ENCODE data around the gene KLHL15.
"Not testable (repeated sequence)": the region's sequence is repeated elsewhere in the genome, so short reads cannot be mapped to it uniquely, and the experiment has no call there.

The KLHL15 gene

DNA sequence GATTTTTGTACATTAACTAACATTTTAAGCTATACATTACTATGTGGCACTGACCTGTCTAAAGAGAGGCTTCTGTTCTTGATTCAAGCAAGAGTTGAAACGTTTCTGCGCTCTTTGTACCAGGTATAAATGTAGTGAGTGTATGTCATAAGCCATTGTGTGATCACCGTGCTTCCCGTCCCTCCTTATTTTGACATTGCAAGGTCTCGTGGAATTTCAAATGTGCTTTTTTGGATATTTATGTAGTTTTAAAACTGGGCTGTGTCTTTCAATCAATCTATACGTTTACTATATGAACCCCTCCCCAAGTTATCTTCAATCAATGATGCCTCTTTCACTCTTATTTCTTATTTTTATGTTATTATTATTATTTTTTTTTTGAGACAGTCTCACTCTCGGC is at the start of gene KLHL15:
KLHL15 (minus strand) TSS at position 101 of the 400 bp plus-strand sequence. CDS start 20,493 bp downstream, outside the sequence.
- DNase-seq = no peak

DNA sequence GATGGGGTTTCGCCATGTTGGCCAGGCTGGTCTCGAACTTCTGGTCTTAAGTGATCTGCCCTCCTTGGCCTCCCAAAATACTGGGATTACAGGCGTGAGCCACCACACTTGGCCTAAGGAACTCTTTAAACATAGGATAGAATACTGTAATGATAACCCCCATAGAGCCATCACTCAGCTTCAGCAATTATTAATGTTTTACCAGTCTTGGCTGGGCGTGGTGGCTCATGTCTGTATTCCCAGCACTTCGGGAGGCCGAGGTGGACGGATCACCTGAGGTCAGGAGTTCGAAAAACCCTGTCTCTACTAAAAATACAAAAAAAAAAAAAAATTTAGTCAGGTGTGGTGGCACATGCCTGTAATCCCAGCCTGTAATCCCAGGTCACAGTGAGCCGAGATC is 42.9 kb upstream of the KLHL15 start:
- DNase-seq = no peak

GRCh38 chrX:24063488-24063887 is 36.5 kb upstream of the KLHL15 start:
- no peak for DNase-seq

- no peak for DNase-seq
Measured at GRCh38 chrX:24055043-24055356, 28.0 kb upstream of the KLHL15 start.

DNA sequence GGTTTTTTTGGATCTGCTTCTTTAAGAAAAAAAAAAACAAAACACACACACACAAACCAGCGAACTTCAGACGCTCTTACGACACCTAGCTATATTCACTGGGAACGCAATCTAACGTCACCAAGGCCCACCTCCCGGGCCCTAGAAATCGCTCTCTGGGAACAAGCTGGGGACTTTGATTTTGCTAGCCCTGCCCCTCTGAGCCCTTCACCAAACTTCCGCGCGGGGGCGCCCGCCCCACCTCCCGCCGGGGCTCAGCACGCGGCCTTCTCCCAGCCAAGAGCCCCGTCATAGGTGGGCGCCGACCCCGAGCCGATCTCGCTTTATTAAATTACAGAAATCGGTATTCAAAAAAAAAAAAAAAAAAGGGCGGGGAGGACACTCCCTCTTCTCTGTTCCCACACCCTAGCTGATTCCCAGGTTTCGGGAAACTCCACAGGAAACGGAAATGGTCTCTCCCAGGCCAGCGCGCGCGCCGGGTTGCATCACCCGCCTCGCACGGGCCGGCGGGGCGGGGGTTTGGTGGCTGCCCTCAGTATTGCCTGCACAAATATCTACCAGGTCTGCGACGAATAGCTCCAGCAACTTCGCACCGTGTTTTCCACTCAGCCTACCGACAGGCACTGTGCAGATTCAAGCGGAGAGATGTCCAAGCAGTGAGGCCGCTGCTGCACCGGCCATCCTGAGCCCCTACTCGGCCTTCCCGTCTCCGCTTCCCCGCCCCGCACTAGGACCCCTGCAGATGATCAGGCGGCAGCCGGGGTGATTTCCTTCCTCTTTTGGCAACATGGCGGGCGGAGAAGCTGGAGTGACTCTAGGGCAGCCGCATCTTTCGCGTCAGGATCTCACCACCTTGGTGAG is 27.4 kb upstream of the KLHL15 start, which contains the start of gene EIF2S3:
EIF2S3 (plus strand) TSS at position 775 of the 861 bp plus-strand sequence; CDS start at position 788, 13 bp downstream.
- DNase-seq = peak; percentile 66 to 85 (median 82)

DNA sequence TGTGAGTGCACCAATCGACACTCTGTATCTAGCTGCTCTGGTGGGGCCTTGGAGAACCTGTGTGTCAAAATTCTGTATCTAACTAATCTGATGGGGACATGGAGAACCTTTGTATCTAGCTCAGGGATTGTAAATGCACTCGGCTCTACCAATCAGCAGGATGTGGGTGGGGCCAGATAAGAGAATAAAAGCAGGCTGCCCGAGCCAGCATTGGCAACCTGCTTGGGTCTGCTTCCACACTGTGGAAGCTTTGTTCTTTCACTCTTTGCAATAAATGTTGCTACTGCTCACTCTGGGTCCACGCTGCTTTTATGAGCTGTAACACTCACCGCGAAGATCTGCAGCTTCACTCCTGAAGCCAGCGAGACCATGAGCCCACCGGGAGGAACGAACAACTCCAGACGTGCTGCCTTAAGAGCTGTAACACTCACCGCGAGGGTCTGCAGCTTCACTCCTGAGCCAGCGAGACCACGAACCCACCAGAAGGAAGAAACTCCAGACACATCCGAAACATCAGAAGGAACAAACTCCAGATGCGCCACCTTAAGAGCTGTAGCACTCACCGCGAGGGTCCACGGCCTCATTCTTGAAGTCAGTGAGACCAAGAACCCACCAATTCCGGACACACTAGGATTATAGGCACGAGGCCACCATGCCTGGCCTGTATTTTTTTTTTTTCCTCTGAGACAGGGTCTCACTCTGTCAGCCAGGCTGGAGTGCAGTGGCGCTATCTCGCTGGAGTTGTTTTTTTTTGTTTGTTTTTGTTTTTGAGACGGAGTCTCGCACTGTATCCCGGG is 23.7 kb upstream of the KLHL15 start:
- not testable (repeated sequence) for DNase-seq

- not testable (repeated sequence) for DNase-seq
Measured at GRCh38 chrX:24049643-24050042, 22.7 kb upstream of the KLHL15 start.

GRCh38 chrX:24046060-24046459 is 19.1 kb upstream of the KLHL15 start:
- DNase-seq = not testable (repeated sequence)

- no peak for DNase-seq
Measured at GRCh38 chrX:24037729-24038128, 10.7 kb upstream of the KLHL15 start.

DNA sequence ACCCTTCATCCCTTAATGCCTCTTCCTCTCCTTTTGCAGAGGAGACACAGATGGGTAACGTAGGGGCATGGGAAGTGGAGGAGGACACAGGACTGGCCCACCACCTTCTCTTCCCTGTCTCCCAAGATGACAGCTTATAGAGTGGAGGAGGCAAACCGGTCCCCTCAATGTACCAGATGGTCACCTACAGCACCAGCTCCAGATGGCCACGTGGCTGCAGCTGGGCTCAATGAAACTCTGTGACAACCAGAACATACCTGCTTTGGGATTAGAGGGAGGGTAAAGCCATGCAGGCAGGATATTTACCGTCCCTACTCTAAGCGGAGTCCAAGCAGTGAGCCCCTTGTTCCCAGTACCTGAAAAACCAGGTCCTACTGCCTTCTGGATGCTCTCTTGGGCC is 7.5 kb upstream of the KLHL15 start:
- DNase-seq = no peak

DNA sequence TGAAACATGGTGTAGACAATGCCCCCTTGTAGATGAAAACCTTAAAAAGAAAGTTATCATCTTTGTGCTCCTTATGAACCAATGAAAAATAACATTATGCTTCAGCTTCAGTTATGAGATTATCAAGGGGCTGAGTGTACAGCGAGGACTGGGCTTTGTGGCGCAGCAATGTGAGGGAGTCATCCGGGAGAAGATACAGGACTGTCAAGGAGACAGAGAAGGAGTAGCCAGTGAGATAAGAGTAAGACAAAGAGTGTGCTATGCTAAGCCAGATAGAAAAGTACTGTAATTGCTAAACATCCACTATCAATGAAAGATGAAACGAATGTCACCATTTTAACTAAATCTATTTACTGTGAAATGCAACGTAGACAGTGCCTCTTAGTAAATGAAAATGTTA is 3.6 kb upstream of the KLHL15 start:
- DNase-seq = no peak

DNA sequence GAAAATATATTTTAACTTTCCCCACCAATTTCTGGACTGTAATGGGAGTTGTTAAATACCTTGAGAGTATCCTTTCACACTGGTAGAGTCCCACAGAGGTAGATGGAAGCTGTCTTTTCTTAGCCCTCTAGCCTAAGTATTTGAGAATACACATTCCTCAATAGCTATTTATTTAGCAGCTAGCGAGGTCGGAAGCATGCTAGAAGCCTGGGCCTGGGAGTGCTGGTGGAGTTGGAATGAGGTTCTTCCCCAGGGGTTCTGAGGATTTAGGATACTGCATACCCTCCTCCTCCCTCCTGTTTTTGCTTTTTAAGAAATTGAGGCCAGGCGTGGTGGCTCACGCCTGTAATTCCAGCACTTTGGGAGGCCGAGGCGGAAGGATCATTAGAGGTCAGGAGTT is 999 bp upstream of the KLHL15 start:
- DNase-seq = no peak

DNA sequence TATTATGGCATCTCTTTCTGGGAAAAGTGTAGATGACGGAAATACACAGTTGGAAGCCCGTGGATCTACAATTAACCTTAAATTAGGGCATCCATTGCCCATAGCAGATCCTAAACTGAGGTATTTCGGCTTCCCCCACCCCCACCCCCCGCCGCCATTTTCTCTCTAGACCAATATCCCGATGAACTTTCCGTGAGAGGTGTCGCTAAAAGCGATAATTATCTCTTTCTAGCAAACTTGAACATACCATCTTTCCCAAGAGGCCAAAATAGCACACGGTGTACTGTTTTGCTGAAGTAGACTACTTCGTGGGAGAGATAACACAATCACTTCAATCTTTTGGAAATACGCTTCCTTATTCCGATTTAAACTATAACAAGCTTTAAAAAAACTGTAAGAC is 554 bp downstream of the KLHL15 start:
- DNase-seq = no peak

- DNase-seq = no peak
Measured at GRCh38 chrX:24025741-24026403, 1.1 kb downstream of the KLHL15 start.

GRCh38 chrX:24024819-24025740 is 1.9 kb downstream of the KLHL15 start:
- DNase-seq = peak; percentile 44 to 78 (median 69)

- no peak for DNase-seq
Measured at GRCh38 chrX:24023972-24024669, 2.9 kb downstream of the KLHL15 start.

- no peak for DNase-seq
Measured at GRCh38 chrX:24023544-24023943, 3.4 kb downstream of the KLHL15 start.

DNA sequence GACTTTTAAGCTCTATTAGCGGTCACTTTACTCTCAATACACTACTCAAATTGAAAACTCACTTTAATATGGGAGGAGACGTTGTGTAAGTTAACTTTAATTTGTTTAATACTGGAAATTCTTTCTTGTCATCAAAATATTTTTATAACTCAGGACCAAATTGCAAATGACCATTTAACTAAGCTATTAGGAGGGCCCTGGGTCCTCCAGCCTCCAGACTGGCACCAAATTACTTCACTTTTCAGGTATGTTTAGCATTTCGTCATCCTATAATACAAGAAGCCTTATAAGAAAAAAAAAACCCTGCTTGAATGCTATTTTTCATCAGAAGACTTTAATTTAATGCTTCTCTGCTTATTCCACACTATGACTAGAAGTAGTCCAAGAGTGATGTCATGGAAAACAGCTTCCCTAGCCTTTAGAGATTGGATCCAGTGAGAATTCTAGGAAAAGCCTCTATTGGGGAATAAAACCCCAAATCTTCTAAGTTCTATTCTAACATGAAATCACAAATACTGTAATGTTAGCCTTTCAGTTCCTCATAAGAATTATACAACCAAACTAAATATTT is 6.6 kb downstream of the KLHL15 start:
- no peak for DNase-seq

- no peak for DNase-seq
Measured at GRCh38 chrX:24019448-24019847, 7.5 kb downstream of the KLHL15 start.

DNA sequence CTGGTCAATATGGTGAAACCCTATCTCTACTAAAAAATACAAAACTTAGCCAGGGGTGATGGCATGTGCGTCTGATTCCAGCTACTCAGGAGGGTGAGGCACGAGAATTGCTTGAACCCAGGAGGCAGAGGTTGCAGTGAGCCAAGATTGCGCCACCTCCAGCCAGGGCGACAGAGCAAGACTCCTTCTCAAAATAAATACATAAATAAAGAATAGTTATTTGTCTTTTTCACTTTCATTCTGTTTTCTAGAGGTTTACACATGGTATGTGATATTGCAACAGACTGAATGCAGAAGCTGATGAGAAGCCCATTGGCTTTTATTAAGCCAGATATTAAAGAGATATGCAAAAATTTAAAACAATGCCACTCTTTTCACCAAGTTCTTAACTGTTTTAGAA is 8.2 kb downstream of the KLHL15 start:
- no peak for DNase-seq

DNA sequence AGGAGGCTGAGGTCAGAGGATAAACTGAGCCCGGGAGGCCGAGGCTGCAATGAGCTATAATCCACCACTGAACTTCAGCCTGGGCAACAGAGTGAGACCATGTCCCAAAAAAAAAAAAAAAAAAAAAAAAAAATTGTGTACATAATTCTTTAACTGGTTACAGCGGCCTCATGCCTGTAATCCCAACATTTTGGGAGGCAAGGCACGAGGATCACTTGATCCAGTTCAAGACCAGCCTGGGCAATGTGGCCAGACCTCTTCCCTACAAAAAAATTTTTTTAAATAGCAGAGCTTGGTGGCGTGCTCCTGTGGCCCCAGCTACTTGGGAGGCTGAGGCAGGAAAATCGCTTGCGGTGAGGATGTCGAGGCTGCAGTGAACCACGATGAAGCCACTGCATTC is 9.3 kb downstream of the KLHL15 start:
- DNase-seq = no peak

All from activated naive CD4-positive, alpha-beta T cell (primary cell).